CD14-positive monocyte (primary cell): ENCODE measurements around the gene LDB1. TPM values are rescaled to one million over a fixed set of nuclear protein-coding genes. Genes with fewer than 3 reads are reported as not detected.
A peak's percentile ranks its signal among the peaks of the same experiment; 100 is the strongest.

ENCODE experiments used
- DNase-seq, 3 donors: peaks; one replicate each; pipeline ENCODE4 v3.0.0-alpha.2; 2011 to 2022
- H2AFZ ChIP-seq: 2 replicates; pipeline ENCODE4 v1.6.0; 2012; ENCODE audit warnings: mild to moderate bottlenecking, low read depth, low read length, inconsistent platforms; ENCODE audit not compliant: insufficient read depth, poor library complexity, severe bottlenecking
- H3K27ac ChIP-seq, 2 donors: 1 replicate in 1 of 2; 2 replicates in 1 of 2; pipeline ENCODE4 v1.5.1; 2012 to 2013; ENCODE audit warnings: low read length in 2 of 2, control low read depth in 1 of 2, inconsistent platforms in 1 of 2, low read depth in 1 of 2, mild to moderate bottlenecking in 1 of 2
- H3K27me3 ChIP-seq, 2 donors: one replicate each; pipeline versions ENCODE4 v1.6.0 to v1.6.1; 2011 to 2013; ENCODE audit warnings: low read length in 2 of 2; ENCODE audit not compliant: control insufficient read depth in 2 of 2, insufficient read depth in 2 of 2
- H3K36me3 ChIP-seq, 2 donors: replicated peaks in 1 of 2; 1 replicate in 1 of 2; 2 replicates in 1 of 2; pipeline versions ENCODE4 v1.5.1 to v1.6.1; 2012 to 2013; ENCODE audit warnings: low read length in 2 of 2, control low read depth in 1 of 2, inconsistent platforms in 1 of 2, mild to moderate bottlenecking in 1 of 2; ENCODE audit not compliant: insufficient read depth in 2 of 2, control insufficient read depth in 1 of 2
- H3K4me1 ChIP-seq, 2 donors: 1 replicate in 1 of 2; 2 replicates in 1 of 2; pipeline versions ENCODE4 v1.5.1 to v1.6.1; 2012 to 2013; ENCODE audit warnings: low read length in 2 of 2, control low read depth in 1 of 2, inconsistent platforms in 1 of 2, mild to moderate bottlenecking in 1 of 2, moderate library complexity in 1 of 2; ENCODE audit not compliant: insufficient read depth in 2 of 2, control insufficient read depth in 1 of 2
- H3K4me2 ChIP-seq: replicated peaks from 2 replicates; pipeline ENCODE3; 2012; ENCODE audit warnings: low read length, moderate library complexity, mild to moderate bottlenecking; ENCODE audit not compliant: poor library complexity, severe bottlenecking; ENCODE audit errors: extremely low read depth
- H3K4me3 ChIP-seq, 3 experiments: fragments of 200-600 bp in 1 of 3; sonication (generic) in 1 of 3; replicated peaks in 1 of 3; 1 replicate in 2 of 3; 2 replicates in 1 of 3; pipeline ENCODE4 v1.5.1; 2011 to 2013; ENCODE audit warnings: low read length in 3 of 3, mild to moderate bottlenecking in 3 of 3, control low read depth in 2 of 3, low read depth in 2 of 3, inconsistent platforms in 1 of 3, moderate library complexity in 1 of 3
- H3K79me2 ChIP-seq: 2 replicates; pipeline ENCODE4 v1.6.0; 2012; ENCODE audit warnings: mild to moderate bottlenecking, control low read depth, inconsistent platforms, low read length, moderate library complexity; ENCODE audit not compliant: insufficient read depth
- H3K9ac ChIP-seq: 2 replicates; pipeline ENCODE4 v1.6.0; 2017; ENCODE audit warnings: low read length, mild to moderate bottlenecking; ENCODE audit not compliant: insufficient read depth, poor library complexity, severe bottlenecking
- H3K9me3 ChIP-seq, 2 donors: replicated peaks in 1 of 2; 1 replicate in 1 of 2; 2 replicates in 1 of 2; pipeline versions ENCODE4 v1.5.1 to v1.6.1; 2012 to 2013; ENCODE audit warnings: low read length in 2 of 2, control low read depth in 1 of 2; ENCODE audit not compliant: control insufficient read depth in 1 of 2, insufficient read depth in 1 of 2
- H4K20me1 ChIP-seq: 2 replicates; pipeline ENCODE4 v1.6.0; 2012; ENCODE audit warnings: mild to moderate bottlenecking, low read length, control low read depth, moderate library complexity; ENCODE audit not compliant: insufficient read depth
- H3K27ac Mint-ChIP-seq, 7 donors: one replicate each; pipeline ENCODE4 v1.8.0; 2020; ENCODE audit warnings: mild to moderate bottlenecking in 7 of 7, mixed read lengths in 7 of 7, moderate library complexity in 6 of 7, inconsistent platforms in 2 of 7
- H3K27me3 Mint-ChIP-seq, 3 donors: one replicate each; pipeline ENCODE4 v1.8.0; 2021 to 2022; ENCODE audit warnings: low read depth in 3 of 3, mild to moderate bottlenecking in 3 of 3, mixed read lengths in 3 of 3, moderate library complexity in 3 of 3, inconsistent platforms in 1 of 3
- H3K36me3 Mint-ChIP-seq, 2 donors: one replicate each; pipeline ENCODE4 v1.8.0; 2020; ENCODE audit warnings: mixed read lengths in 2 of 2, inconsistent platforms in 1 of 2, mild to moderate bottlenecking in 1 of 2
- H3K4me1 Mint-ChIP-seq: one replicate; pipeline ENCODE4 v1.8.0; 2020; ENCODE audit warnings: mild to moderate bottlenecking, mixed read lengths
- H3K4me3 Mint-ChIP-seq, 2 donors: one replicate each; pipeline ENCODE4 v1.8.0; 2020; ENCODE audit warnings: mild to moderate bottlenecking in 2 of 2, mixed read lengths in 2 of 2, moderate library complexity in 1 of 2
- H3K9me3 Mint-ChIP-seq, 7 donors: one replicate each; pipeline ENCODE4 v1.8.0; 2020 to 2022; ENCODE audit warnings: mixed read lengths in 7 of 7, mild to moderate bottlenecking in 6 of 7, moderate library complexity in 6 of 7, inconsistent platforms in 2 of 7
- WGBS: methylation state at CpG from one replicate; pipeline ENCODE4 v1.1.5; 2013; ENCODE audit warnings: missing lambda C conversion rate; ENCODE audit not compliant: insufficient coverage; 5-methylcytosine and 5-hydroxymethylcytosine counted together
- intact Hi-C, 2 donors: fragments of 100-400 bp; cut with micrococcal nuclease; formaldehyde crosslinking; loops; one replicate each; pipeline versions ENCODE4 v1.15.0 to v1.15.1; 2023
- polyA minus RNA-seq: library from RNA; depleted of rRNA, polyadenylated mRNA; stranded (reverse); fragments of >200 nt; gene quantifications from 2 replicates; pipeline ENCODE4 v1.2.3, GENCODE V29; 2012
- polyA plus RNA-seq, 3 donors: library from polyadenylated mRNA; depleted of rRNA in 1 of 3; unstranded in 2 of 3; stranded (reverse) in 1 of 3; fragments of 300-500 nt in 2 of 3; fragments of >200 nt in 1 of 3; fragmentation: Illumina TruSeq in 2 of 3; gene quantifications; 1 replicate in 2 of 3; 2 replicates in 1 of 3; pipeline ENCODE4 v1.2.3, GENCODE V29; 2012 to 2021
- total RNA-seq, 12 experiments: library from RNA in 1 of 12; stranded (reverse) in 1 of 12; fragments of 120-200 nt in 1 of 12; gene quantifications; one replicate each; pipeline ENCODE4 v1.2.4 and lab custom pipeline; 2013 to 2026; ENCODE audit warnings: mixed read lengths in 6 of 12, inconsistent platforms in 1 of 12
- TF ChIP-seq, protein P1 (sequence below): fragments of 200-600 bp; IDR thresholded peaks from one replicate; pipeline ENCODE4 v1.8.0; 2022; ENCODE audit warnings: antibody characterized with exemption, mild to moderate bottlenecking

LDB1 gene, protein sequence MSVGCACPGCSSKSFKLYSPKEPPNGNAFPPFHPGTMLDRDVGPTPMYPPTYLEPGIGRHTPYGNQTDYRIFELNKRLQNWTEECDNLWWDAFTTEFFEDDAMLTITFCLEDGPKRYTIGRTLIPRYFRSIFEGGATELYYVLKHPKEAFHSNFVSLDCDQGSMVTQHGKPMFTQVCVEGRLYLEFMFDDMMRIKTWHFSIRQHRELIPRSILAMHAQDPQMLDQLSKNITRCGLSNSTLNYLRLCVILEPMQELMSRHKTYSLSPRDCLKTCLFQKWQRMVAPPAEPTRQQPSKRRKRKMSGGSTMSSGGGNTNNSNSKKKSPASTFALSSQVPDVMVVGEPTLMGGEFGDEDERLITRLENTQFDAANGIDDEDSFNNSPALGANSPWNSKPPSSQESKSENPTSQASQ
- total RNA-seq (2013), result 43.9 TPM
- polyA plus RNA-seq (100 to 1,000 TPM in 1 of 3 donors, 10 to 100 TPM in 1, 1 to 10 TPM in 1; 8.7 to 103 (median 21.9) TPM), polyA minus RNA-seq (51.4 and 68.9 TPM in 2 replicates), total RNA-seq (lab: John Stamatoyannopoulos, UW) (12.3 to 119 (median 81.0) reads per million in 11 experiments)

DNA sequence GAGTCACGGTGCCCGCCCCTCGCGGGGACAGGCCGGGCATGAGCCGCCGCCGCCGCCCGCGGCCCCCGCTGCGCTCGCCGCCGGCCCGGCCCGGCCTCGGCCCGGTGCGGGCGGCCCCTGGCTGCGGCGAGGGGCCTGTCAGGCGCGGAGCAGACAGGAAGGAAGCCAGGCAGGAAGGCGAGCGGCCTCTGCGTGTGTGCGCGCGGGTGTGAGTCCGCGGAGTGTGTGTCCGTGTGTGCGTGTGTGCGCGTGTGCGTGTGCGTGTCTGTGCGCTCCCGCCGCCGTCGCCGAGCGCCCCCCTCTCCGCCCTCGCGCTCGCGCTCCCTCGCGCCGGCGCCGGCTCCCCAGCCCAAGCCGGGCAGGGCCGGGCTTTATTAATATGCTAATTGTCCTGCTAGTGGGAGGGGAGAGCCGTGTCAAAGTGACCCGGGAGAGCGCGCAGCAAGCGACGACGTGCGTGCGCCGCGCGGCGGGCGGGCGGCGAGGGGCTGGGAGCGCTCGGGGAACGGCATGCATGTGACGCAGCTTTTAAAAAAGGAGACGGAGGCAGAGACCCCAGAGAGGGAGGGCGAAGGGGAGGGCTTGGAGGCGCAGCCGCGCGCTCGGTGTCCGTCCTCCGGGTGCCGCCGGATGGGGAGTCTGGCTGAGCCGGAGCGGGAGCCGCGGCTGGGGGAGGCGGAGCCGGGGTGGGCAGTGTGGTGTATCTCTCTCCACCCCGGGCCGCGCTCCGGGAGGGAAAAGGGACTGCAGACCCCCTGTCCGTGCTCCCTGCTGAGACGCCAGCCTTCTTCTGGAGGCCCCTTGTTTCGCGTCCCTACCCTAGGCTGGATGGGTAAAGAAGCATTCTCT is at the start of gene LDB1:
Gene LDB1 (minus strand): TSS at position 227 of the 849 bp plus-strand sequence. CDS start 258 bp downstream, outside the sequence.
- intact Hi-C loops, result no loop called here
- TF ChIP-seq, protein P1, sequence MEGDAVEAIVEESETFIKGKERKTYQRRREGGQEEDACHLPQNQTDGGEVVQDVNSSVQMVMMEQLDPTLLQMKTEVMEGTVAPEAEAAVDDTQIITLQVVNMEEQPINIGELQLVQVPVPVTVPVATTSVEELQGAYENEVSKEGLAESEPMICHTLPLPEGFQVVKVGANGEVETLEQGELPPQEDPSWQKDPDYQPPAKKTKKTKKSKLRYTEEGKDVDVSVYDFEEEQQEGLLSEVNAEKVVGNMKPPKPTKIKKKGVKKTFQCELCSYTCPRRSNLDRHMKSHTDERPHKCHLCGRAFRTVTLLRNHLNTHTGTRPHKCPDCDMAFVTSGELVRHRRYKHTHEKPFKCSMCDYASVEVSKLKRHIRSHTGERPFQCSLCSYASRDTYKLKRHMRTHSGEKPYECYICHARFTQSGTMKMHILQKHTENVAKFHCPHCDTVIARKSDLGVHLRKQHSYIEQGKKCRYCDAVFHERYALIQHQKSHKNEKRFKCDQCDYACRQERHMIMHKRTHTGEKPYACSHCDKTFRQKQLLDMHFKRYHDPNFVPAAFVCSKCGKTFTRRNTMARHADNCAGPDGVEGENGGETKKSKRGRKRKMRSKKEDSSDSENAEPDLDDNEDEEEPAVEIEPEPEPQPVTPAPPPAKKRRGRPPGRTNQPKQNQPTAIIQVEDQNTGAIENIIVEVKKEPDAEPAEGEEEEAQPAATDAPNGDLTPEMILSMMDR, result no peak
- under 1% methylated on average over 95 of the region's 104 CpGs for WGBS

DNA sequence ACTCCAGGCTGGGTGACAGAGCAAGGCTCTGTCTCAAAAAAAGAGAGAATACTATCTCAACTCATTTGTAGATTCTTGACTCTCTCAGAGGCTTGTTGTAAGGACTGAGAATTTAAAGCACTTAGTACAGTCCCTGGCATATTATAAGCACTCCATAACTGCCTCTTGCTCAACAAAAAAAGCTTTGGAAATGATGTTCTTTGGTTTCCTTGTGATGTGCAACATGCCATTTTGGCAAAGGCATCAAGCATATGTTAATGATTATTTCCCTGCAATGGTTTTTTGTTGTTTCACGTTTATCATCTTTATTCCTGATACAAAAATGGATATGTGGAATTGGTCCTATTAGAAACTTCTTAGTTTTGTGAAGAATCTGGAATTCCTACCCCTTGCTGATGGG is 47.7 kb upstream of the LDB1 start:
- Mint-ChIP-seq H3K4me3 (no peak overlapping the region), H3K36me3 (peaks cover 14% of the 10 kb centered on the region in 2 donors), H3K27me3 (peaks cover 1 to 16% (median 2%) of the 10 kb centered on the region in 3 donors), H3K9me3 (no peaks in the 10 kb centered on the region), H3K4me1 (peaks cover 9% of the 10 kb centered on the region), H3K27ac (no peak overlapping the region)
- no CpG with 5 or more reads among the region's 1 CpG for WGBS
- Histone ChIP-seq H3K79me2 (no peaks in the 10 kb centered on the region), H3K27me3 (no peaks in the 10 kb centered on the region), H3K36me3 (peaks cover 11 to 15% of the 10 kb centered on the region in 2 donors), H3K4me3 (no peak overlapping the region), H3K27ac (no peak overlapping the region), H3K9me3 (no peaks in the 10 kb centered on the region), H3K9ac (no peak overlapping the region), H4K20me1 (no peaks in the 10 kb centered on the region), H2AFZ (no peak overlapping the region), H3K4me1 (peaks cover 9 to 10% of the 10 kb centered on the region in 2 donors), H3K4me2 (no peak overlapping the region)
- intact Hi-C loops, result loop anchor here (2.0 to 10.0 kb wide), 3 partner anchors 184 to 317 kb away; no protein-coding TSS in a partner anchor
- TF ChIP-seq, protein P1, result no peak
- no peak for DNase-seq

More for the DNA sequence above, at the start of gene LDB1:
- Histone ChIP-seq H3K79me2 (peaks cover 59% of the 10 kb centered on the region), H2AFZ (peak within 1 kb of the TSS; percentile 92), H3K27me3 (no peaks in the 10 kb centered on the region), H4K20me1 (peaks cover 32% of the 10 kb centered on the region), H3K4me2 (peak within 1 kb of the TSS; percentile 89), H3K4me3 (peak within 1 kb of the TSS; percentile 90 to 97 (median 96)), H3K36me3 (no peaks in the 10 kb centered on the region), H3K4me1 (peaks cover 50 to 56% of the 10 kb centered on the region in 2 donors), H3K9me3 (no peaks in the 10 kb centered on the region), H3K27ac (peak within 1 kb of the TSS; percentile 80 to 94), H3K9ac (peak within 1 kb of the TSS; percentile 94)
- H3K4me1 Mint-ChIP-seq, result peaks cover 53% of the 10 kb centered on the region
- no peaks in the 10 kb centered on the region for H3K9me3 Mint-ChIP-seq
- peak within 1 kb of the TSS; percentile 84 to 95 (median 90) for H3K27ac Mint-ChIP-seq
- no peaks in the 10 kb centered on the region for H3K36me3 Mint-ChIP-seq
- H3K4me3 Mint-ChIP-seq, result peak within 1 kb of the TSS; percentile 89 to 93
- peaks cover 0 to 6% (median 3%) of the 10 kb centered on the region in 3 donors for H3K27me3 Mint-ChIP-seq
- DNase-seq, result peak; percentile 67 to 78 (median 75)
